RWPE2 (cell line): Measurements from ENCODE around the gene RHOJ.
A peak's percentile ranks its signal among the peaks of the same experiment; 100 is the strongest.

Source experiments
- ATAC-seq: fragments of 200-7000 bp; cut with Tn5 transposase; 3 replicates; pipeline ENCODE4 v1.9.1; 2021; ENCODE audit warnings: low read depth
- DNase-seq: peaks from one replicate; pipeline ENCODE4 v3.0.0-alpha.2; 2020; ENCODE audit warnings: low spot score
- H3K27ac ChIP-seq: fragments of 450-650 bp; 2 replicates; pipeline ENCODE4 v1.5.1; 2017; ENCODE audit warnings: mild to moderate bottlenecking; ENCODE audit not compliant: poor library complexity, severe bottlenecking
- H3K27me3 ChIP-seq: fragments of 250-450 bp; sonication (Bioruptor Pico); 2 replicates; pipeline ENCODE4 v1.5.1; 2021; ENCODE audit warnings: mild to moderate bottlenecking, moderate library complexity; ENCODE audit not compliant: insufficient read depth, poor library complexity, severe bottlenecking
- H3K36me3 ChIP-seq: fragments of 250-450 bp; sonication (Bioruptor Pico); 2 replicates; pipeline ENCODE4 v1.5.1; 2020; ENCODE audit warnings: low read depth, mild to moderate bottlenecking, moderate library complexity
- H3K4me1 ChIP-seq: fragments of 250-450 bp; sonication (Bioruptor Pico); 2 replicates; pipeline ENCODE4 v1.5.1; 2021; ENCODE audit warnings: mild to moderate bottlenecking, moderate library complexity; ENCODE audit not compliant: insufficient read depth, poor library complexity, severe bottlenecking
- H3K4me3 ChIP-seq: fragments of 250-450 bp; sonication (Bioruptor Pico); 2 replicates; pipeline ENCODE4 v1.5.1; 2021; ENCODE audit warnings: mild to moderate bottlenecking, moderate library complexity; ENCODE audit not compliant: severe bottlenecking
- H3K9me3 ChIP-seq: fragments of 250-450 bp; sonication (Bioruptor Pico); 2 replicates; pipeline ENCODE4 v1.5.1; 2021; ENCODE audit warnings: mild to moderate bottlenecking, moderate library complexity; ENCODE audit not compliant: severe bottlenecking
- CTCF ChIP-seq: fragments of 450-650 bp; IDR thresholded peaks from one replicate; pipeline ENCODE4 v1.5.1; 2017; ENCODE audit warnings: mild to moderate bottlenecking, moderate library complexity; ENCODE audit not compliant: poor library complexity, severe bottlenecking

RHOJ gene

GRCh38 chr14:63283884-63284248 lies 79.6 kb downstream of the RHOJ start:
- Histone ChIP-seq H3K27ac (no peak overlapping the region), H3K4me3 (no peak overlapping the region), H3K36me3 (no peaks in the 10 kb centered on the region), H3K9me3 (no peaks in the 10 kb centered on the region), H3K4me1 (no peaks in the 10 kb centered on the region), H3K27me3 (peaks cover 12% of the 10 kb centered on the region)
- DNase-seq (no peak), ATAC-seq (no peak)
- no peak for TF ChIP-seq CTCF

- H3K36me3 ChIP-seq = no peaks in the 10 kb centered on the region
- H3K27ac ChIP-seq = no peak overlapping the region
- H3K4me1 ChIP-seq = no peaks in the 10 kb centered on the region
- H3K9me3 ChIP-seq = no peaks in the 10 kb centered on the region
- no peak for TF ChIP-seq CTCF
- DNase-seq (no peak), ATAC-seq (no peak)
- H3K27me3 ChIP-seq = peaks cover 10% of the 10 kb centered on the region
- H3K4me3 ChIP-seq = no peak overlapping the region
Observed at GRCh38 chr14:63286071-63286470, 81.8 kb downstream of the RHOJ start.

GRCh38 chr14:63287666-63288483 lies 83.6 kb downstream of the RHOJ start:
- Histone ChIP-seq H3K4me1 (no peaks in the 10 kb centered on the region), H3K9me3 (no peaks in the 10 kb centered on the region), H3K4me3 (no peak overlapping the region), H3K27me3 (peaks cover 10% of the 10 kb centered on the region), H3K27ac (no peak overlapping the region), H3K36me3 (no peaks in the 10 kb centered on the region)
- no peak for TF ChIP-seq CTCF
- no peak for DNase-seq
- ATAC-seq = no peak

GRCh38 chr14:63288853-63289252 lies 84.6 kb downstream of the RHOJ start:
- Histone ChIP-seq H3K27ac (no peak overlapping the region), H3K36me3 (no peaks in the 10 kb centered on the region), H3K27me3 (peaks cover 10% of the 10 kb centered on the region), H3K9me3 (no peaks in the 10 kb centered on the region), H3K4me3 (no peak overlapping the region), H3K4me1 (no peaks in the 10 kb centered on the region)
- TF ChIP-seq CTCF = no peak
- DNase-seq = no peak
- ATAC-seq = no peak

GRCh38 chr14:63290741-63291430 lies 86.6 kb downstream of the RHOJ start:
- Histone ChIP-seq H3K27me3 (peaks cover 7% of the 10 kb centered on the region), H3K4me3 (no peak overlapping the region), H3K9me3 (no peaks in the 10 kb centered on the region), H3K36me3 (no peaks in the 10 kb centered on the region), H3K4me1 (no peaks in the 10 kb centered on the region), H3K27ac (no peak overlapping the region)
- DNase-seq (no peak), ATAC-seq (peak; percentile 25; the same call in 1 of the 3 replicates)
- no peak for TF ChIP-seq CTCF
